ENCODE measurements around the gene CHST11. TPM values are rescaled to one million over a fixed set of nuclear protein-coding genes. Genes with fewer than 3 reads are reported as not detected.

Gene CHST11
- total RNA-seq, 4 donors from 2014 or later, result 2.1 to 7.3 (median 4.9) TPM

DNA sequence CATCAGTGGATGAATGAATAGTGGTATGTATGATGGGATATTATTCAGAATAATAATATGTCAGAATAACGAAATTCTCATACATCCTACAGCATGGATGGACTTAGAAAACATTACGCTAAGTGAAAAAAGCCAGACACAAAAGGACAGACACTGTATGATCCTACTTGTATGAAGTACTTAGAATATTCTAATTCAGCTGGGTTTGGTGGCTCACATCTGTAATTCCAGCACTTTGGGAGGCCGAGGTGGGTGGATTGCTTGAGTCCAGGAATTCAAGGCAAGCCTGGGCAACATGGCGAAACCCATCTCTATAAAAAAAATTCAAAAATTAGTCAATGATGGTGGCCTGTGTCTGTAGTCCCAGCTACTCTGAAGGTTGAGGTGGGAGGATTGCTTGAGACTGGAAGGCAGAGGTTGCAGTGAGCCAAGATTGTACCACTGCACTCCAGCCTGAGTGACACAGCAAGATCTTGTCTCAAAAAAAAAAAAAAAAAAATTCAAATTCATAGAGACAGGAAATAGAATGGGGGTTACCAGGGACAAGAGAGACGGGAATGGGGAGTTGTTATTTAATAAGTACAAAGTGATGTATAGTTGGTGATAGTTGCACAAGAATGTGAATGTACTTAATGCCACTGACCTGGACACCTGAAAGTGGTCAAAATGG, 132.3 kb downstream of the CHST11 start:
- no peak for TF ChIP-seq POLR2A (IDR thresholded peaks at IDR 0.05)
- TF ChIP-seq, protein P1, sequence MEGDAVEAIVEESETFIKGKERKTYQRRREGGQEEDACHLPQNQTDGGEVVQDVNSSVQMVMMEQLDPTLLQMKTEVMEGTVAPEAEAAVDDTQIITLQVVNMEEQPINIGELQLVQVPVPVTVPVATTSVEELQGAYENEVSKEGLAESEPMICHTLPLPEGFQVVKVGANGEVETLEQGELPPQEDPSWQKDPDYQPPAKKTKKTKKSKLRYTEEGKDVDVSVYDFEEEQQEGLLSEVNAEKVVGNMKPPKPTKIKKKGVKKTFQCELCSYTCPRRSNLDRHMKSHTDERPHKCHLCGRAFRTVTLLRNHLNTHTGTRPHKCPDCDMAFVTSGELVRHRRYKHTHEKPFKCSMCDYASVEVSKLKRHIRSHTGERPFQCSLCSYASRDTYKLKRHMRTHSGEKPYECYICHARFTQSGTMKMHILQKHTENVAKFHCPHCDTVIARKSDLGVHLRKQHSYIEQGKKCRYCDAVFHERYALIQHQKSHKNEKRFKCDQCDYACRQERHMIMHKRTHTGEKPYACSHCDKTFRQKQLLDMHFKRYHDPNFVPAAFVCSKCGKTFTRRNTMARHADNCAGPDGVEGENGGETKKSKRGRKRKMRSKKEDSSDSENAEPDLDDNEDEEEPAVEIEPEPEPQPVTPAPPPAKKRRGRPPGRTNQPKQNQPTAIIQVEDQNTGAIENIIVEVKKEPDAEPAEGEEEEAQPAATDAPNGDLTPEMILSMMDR (IDR thresholded peaks at IDR 0.05), result no peak

DNA sequence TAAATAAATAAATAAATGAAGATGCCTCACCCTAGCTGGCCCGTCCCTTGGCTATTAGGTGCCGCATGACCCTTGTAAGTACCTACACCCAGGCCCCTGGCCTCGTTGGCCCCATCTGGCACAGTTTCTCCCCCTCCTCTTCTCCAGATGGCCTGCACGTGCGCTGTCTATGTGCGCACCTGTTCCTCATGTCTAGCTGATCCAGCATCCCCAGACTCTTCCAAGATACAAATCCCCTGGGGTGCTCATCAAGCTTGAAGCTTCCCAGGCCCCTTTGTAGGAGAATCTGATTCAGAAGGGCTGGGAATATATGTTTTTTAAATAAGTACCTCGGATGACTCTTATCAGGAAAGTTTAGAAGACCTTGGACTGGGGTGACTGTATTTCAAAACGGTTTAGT, 133.3 kb downstream of the CHST11 start:
- TF ChIP-seq POLR2A (IDR thresholded peaks at IDR 0.05), result no peak
- TF ChIP-seq, protein P1 (IDR thresholded peaks at IDR 0.05), result no peak
- WGBS, 2 donors, result 92 to 93% methylated on average over 8 of the region's 8 CpGs
- DNase-seq (ENCODE audit: low spot score in 2 of 2), result no peak
- intact Hi-C loops (cut with DNase I; ENCODE audit: low total_unique reads), result no loop called here
- no peak overlapping the region for H3K4me3 ChIP-seq (ENCODE audit: low read depth, poor library complexity, severe bottlenecking)

More for the DNA sequence above, 132.3 kb downstream of the CHST11 start:
- no peak overlapping the region for H3K4me3 ChIP-seq (ENCODE audit: low read depth, poor library complexity, severe bottlenecking)
- 61 to 78% methylated on average over 5 of the region's 5 CpGs for WGBS, 2 donors
- DNase-seq (ENCODE audit: low spot score in 2 of 2), result no peak
- intact Hi-C loops (cut with DNase I; ENCODE audit: low total_unique reads), result no loop called here

DNA sequence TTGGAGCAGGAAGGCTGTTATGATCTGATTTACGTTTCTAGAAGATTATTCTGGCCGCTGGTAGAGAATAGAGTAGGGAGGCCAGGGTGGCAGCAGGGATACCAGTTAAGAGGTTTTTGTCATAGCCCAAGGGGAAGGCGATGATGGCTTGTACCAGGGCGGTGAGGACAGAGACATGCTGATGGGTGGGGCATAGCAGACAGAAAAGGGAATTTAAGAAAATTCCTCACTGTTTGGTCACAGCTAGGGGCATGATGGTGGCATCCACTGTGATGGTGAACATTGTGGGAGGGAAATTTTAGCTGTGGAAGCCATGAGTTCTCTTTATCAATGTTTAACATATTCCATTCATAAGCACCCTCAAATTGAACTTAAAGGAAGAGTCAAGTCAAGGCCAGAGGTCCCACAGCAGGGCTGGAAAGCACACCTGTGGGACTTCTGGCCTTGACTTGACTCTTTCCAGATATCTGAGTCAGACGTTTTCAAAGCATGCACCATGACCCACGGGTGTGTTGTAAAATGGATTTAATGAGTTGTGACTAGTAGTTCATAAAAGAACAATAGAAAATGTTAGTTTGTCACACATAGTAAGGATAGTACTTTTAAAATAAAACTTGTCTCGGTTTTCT, 134.6 kb downstream of the CHST11 start:
- TF ChIP-seq POLR2A (IDR thresholded peaks at IDR 0.05), result no peak
- TF ChIP-seq, protein P1 (IDR thresholded peaks at IDR 0.05), result no peak
- intact Hi-C loops (cut with DNase I; ENCODE audit: low total_unique reads), result no loop called here
- H3K4me3 ChIP-seq (ENCODE audit: low read depth, poor library complexity, severe bottlenecking), result no peak overlapping the region
- no peak for DNase-seq (ENCODE audit: low spot score in 2 of 2)
- 68 to 72% methylated on average over 7 of the region's 7 CpGs for WGBS, 2 donors

DNA sequence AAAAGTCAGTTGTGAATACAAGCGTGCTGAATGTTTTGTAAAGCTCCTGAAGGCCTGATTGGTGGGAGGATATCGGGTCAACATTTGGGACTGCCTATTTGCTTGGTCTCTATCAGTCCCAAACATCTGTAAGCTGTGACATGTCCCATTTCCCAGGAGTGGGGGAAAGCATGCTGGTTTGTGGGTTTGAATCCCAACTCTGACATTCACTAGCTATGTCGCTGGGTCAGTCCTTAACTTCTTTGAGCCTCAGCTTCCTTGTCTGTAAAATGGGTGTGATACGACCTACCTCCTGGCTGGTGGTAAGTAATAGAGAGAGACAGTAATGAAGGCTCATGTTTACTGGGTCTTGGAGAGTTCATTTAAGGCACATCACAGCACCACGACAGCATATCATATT, 136.7 kb downstream of the CHST11 start:
- intact Hi-C loops (cut with DNase I; ENCODE audit: low total_unique reads), result no loop called here
- 81 to 98% methylated on average over 5 of the region's 5 CpGs for WGBS, 2 donors
- no peak overlapping the region for H3K4me3 ChIP-seq (ENCODE audit: low read depth, poor library complexity, severe bottlenecking)
- no peak for DNase-seq (ENCODE audit: low spot score in 2 of 2)
- no peak for TF ChIP-seq POLR2A (IDR thresholded peaks at IDR 0.05)
- TF ChIP-seq, protein P1 (IDR thresholded peaks at IDR 0.05), result no peak

DNA sequence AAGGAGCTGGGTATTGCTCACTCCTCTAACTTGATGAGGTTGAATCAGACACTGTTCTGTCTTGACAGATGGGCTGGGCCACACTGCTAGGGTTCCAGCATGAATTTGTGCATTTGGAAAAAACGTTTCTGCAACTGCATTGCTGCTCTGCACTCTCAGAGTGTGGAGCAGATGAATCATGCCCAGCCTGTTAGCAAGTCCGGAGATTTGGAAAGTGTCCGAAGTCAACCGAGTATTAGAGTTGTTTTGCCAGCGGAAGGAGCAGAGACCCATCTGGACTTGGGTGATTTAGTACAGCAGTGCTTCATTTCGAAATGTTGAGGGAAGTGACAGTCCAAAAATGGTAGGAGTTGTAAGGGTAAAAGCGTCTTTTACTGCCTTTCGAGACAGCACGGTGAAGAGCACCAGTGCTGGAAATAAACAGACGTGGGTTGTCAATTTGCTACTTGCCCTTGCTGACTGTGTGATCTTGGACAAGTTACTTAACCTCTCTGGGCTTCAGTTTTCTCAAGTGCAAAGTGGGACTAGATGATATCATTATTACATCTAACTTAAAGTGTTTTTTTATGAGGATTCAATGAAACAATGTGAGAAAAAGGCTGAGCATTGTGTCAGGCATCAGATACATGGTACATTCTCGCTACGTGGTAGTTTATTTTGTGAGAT, 139.5 kb downstream of the CHST11 start:
- peak in 1 of 2 donors; percentile 74 for DNase-seq (ENCODE audit: low spot score in 2 of 2)
- intact Hi-C loops (cut with DNase I; ENCODE audit: low total_unique reads), result no loop called here
- 54 to 60% methylated on average over 12 of the region's 12 CpGs for WGBS, 2 donors
- TF ChIP-seq POLR2A (IDR thresholded peaks at IDR 0.05), result no peak
- TF ChIP-seq, protein P1 (IDR thresholded peaks at IDR 0.05), result no peak
- H3K4me3 ChIP-seq (ENCODE audit: low read depth, poor library complexity, severe bottlenecking), result no peak overlapping the region
